Measurements from ENCODE around the gene BRCA2. TPM values are rescaled to one million over a fixed set of nuclear protein-coding genes. Genes with fewer than 3 reads are reported as not detected.
A peak's percentile ranks its signal among the peaks of the same experiment; 100 is the strongest.

Gene BRCA2
- total RNA-seq, 1 donor from 2014 or later = 2.4 TPM

DNA sequence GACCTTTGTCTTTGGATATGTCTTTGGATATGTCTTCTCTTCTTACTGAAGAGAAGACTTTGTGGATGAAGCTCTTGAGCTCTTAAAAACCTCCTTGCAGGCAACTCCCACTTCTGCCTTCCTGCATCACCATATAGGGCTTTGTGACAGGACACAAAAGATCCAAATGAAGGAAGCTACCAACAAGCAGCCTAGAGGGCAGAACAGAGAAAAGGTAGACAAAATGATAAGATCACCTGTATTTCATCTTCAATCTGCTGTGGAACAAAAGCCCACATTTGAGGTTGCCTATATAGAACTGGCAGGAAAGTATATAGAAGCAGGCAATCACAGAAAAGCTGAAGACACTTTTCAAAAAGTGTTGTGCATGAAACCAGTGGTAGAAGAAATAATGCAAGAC is 70.1 kb downstream of the BRCA2 start:
- no peaks in the 10 kb centered on the region for H3K4me1 ChIP-seq
- no peaks in the 10 kb centered on the region for H3K27me3 ChIP-seq (ENCODE audit: low read depth)
- H3K9me3 ChIP-seq = no peaks in the 10 kb centered on the region
- no peak overlapping the region for H3K27ac ChIP-seq
- no peak overlapping the region for H3K4me3 ChIP-seq
- no peaks in the 10 kb centered on the region for H3K36me3 ChIP-seq
- intact Hi-C loops (cut with DNase I) = no loop called here
- DNase-seq (no peak), ATAC-seq (no peak)
- TF ChIP-seq, protein P1, sequence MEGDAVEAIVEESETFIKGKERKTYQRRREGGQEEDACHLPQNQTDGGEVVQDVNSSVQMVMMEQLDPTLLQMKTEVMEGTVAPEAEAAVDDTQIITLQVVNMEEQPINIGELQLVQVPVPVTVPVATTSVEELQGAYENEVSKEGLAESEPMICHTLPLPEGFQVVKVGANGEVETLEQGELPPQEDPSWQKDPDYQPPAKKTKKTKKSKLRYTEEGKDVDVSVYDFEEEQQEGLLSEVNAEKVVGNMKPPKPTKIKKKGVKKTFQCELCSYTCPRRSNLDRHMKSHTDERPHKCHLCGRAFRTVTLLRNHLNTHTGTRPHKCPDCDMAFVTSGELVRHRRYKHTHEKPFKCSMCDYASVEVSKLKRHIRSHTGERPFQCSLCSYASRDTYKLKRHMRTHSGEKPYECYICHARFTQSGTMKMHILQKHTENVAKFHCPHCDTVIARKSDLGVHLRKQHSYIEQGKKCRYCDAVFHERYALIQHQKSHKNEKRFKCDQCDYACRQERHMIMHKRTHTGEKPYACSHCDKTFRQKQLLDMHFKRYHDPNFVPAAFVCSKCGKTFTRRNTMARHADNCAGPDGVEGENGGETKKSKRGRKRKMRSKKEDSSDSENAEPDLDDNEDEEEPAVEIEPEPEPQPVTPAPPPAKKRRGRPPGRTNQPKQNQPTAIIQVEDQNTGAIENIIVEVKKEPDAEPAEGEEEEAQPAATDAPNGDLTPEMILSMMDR (IDR thresholded peaks at IDR 0.05) = no peak

DNA sequence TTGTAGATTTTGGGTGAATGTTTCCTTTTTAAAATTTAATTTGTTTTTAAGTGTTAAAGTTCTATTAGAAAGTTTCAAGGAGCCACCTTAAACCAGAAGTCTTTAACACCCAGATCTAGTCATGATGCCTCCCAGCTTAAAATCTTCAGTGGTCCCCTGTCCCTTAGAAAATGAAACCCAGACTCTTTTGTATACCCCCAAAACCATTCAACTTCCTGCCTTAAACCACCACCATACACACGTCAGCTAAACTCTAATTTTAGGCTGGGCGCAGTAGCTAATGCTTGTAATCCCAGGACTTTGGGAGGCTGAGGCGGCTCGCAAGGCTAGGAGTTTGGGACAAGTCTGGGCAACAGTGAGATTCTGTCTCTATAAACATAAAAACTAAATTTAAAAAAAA is 74.7 kb downstream of the BRCA2 start:
- DNase-seq = no peak
- no peaks in the 10 kb centered on the region for H3K36me3 ChIP-seq
- H3K27me3 ChIP-seq (ENCODE audit: low read depth) = no peaks in the 10 kb centered on the region
- ATAC-seq = no peak
- no peak overlapping the region for H3K27ac ChIP-seq
- H3K9me3 ChIP-seq = no peaks in the 10 kb centered on the region
- intact Hi-C loops (cut with DNase I) = no loop called here
- no peak overlapping the region for H3K4me3 ChIP-seq
- TF ChIP-seq, protein P1 (IDR thresholded peaks at IDR 0.05) = no peak
- no peaks in the 10 kb centered on the region for H3K4me1 ChIP-seq

DNA sequence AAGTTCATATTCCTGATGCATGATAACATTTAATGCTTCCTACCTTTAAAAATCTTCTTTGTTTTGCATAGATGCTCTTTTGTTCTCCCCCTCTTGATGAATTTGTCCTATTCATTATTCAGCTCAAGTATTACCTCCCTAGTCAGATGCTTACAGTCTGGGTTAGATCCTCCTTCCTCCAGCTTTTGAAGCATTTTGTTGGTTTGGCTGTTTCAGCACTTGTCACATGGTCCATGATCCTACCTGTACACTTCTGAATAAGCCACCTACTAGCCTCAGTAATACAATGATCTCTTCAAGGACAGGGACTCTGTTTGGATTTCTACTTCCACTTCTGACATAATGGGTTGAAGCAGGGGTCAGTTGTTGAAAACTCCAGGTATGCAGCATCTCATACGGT is 75.2 kb downstream of the BRCA2 start:
- Histone ChIP-seq H3K4me1 (no peaks in the 10 kb centered on the region), H3K27me3 (ENCODE audit: low read depth) (no peaks in the 10 kb centered on the region), H3K27ac (no peak overlapping the region), H3K36me3 (no peaks in the 10 kb centered on the region), H3K9me3 (no peaks in the 10 kb centered on the region), H3K4me3 (no peak overlapping the region)
- DNase-seq = no peak
- ATAC-seq = no peak
- intact Hi-C loops (cut with DNase I) = no loop called here
- TF ChIP-seq, protein P1 (IDR thresholded peaks at IDR 0.05) = no peak

DNA sequence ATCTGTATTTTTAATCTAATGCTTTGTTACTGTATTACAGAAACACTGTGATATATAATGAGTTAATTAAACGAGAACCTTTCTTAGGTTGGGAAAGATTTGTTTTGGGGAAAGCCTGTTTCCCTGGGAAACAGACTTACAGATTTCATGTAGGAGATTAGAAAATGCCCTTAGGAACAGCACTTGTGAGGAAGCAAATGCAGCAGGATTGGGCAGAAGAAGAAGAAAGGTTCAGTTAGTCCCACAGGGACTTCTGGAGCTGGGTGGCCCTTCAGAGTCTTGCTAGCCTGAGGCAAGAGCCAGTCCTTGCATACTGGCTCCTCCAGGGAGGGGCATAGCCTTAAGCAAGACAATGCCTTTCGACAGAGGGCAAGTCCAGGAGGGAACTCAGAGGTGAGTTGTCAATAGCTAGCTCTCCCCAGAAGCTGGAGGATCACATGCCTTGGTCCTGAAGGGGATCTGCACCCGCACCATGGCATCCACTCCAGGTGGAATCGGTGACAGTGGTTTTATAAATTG is 75.9 kb downstream of the BRCA2 start:
- intact Hi-C loops (cut with DNase I) = no loop called here
- DNase-seq = no peak
- Histone ChIP-seq H3K9me3 (no peaks in the 10 kb centered on the region), H3K27ac (no peak overlapping the region), H3K27me3 (ENCODE audit: low read depth) (no peaks in the 10 kb centered on the region), H3K4me3 (no peak overlapping the region), H3K4me1 (no peaks in the 10 kb centered on the region), H3K36me3 (no peaks in the 10 kb centered on the region)
- TF ChIP-seq, protein P1 (IDR thresholded peaks at IDR 0.05) = no peak
- peak in 1 of 2 donors; percentile 25 for ATAC-seq

DNA sequence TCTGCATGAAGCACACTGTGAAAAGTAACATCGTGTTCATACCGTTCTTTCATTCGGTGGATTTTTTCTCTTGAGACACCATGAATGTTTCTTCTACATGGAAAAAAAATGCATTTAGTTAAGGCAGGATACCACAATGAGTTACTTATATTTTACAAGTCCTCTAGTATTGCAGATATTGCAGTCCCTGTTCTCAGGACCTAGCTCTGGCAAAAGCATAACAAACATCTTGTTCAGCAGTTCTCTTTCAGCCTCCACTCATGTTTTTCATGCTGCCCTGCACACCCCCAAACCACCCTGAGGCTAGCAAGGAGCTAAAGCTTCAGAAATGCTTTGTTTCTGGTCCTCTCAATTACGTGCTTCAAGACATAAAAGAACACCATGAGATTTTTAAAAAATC is 87.8 kb downstream of the BRCA2 start:
- intact Hi-C loops (cut with DNase I) = no loop called here
- peaks cover 52% of the 10 kb centered on the region for H3K36me3 ChIP-seq
- ATAC-seq = no peak

More for the DNA sequence above, 87.8 kb downstream of the BRCA2 start:
- no peak overlapping the region for H3K27ac ChIP-seq
- H3K4me3 ChIP-seq = no peak overlapping the region
- H3K4me1 ChIP-seq = no peaks in the 10 kb centered on the region
- TF ChIP-seq, protein P1 (IDR thresholded peaks at IDR 0.05) = no peak
- no peaks in the 10 kb centered on the region for H3K27me3 ChIP-seq (ENCODE audit: low read depth)
- H3K9me3 ChIP-seq = no peaks in the 10 kb centered on the region
- no peak for DNase-seq
